Astrocyte of the spinal cord (primary cell): ENCODE results near the gene TRPM8.
A peak's percentile ranks its signal among the peaks of the same experiment; 100 is the strongest.

Experiments used
- DNase-seq: peaks from one replicate; pipeline ENCODE4 v3.0.0; 2011; ENCODE audit warnings: low read depth, low spot score
- H3K4me3 ChIP-seq: 2 replicates; pipeline ENCODE4 v1.5.1; 2011; ENCODE audit warnings: low read depth, mild to moderate bottlenecking, low read length, moderate library complexity
- in situ Hi-C: cut with HindIII; loops from 2 replicates; pipeline ENCODE4 v1.10.0; 2017; ENCODE audit warnings: low sequenced_read_pairs
- TF ChIP-seq, protein P1 (sequence below): IDR thresholded peaks from 2 replicates; pipeline ENCODE4 v1.5.1; 2012; ENCODE audit warnings: low read depth, mild to moderate bottlenecking, low read length, inconsistent platforms

TRPM8 gene

DNA sequence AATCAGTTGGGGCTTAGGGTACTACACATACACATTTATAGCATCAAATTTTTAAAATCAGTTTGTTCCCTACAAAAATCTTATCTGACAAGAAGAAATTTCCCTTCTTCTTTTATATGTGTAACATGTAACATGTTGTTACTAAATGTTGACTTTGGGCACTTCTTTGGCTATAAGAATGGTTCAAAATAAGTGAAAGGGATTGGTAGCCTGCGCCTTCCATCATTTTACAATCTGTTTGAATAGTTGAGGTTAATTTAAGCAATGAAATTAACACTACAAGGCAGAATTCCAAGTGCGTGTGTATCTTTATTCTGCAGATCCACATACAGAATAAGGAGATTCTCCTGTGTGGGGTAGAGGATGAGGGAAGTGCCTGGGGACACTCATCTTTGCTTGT lies 103.2 kb downstream of the TRPM8 start:
- TF ChIP-seq, protein P1, sequence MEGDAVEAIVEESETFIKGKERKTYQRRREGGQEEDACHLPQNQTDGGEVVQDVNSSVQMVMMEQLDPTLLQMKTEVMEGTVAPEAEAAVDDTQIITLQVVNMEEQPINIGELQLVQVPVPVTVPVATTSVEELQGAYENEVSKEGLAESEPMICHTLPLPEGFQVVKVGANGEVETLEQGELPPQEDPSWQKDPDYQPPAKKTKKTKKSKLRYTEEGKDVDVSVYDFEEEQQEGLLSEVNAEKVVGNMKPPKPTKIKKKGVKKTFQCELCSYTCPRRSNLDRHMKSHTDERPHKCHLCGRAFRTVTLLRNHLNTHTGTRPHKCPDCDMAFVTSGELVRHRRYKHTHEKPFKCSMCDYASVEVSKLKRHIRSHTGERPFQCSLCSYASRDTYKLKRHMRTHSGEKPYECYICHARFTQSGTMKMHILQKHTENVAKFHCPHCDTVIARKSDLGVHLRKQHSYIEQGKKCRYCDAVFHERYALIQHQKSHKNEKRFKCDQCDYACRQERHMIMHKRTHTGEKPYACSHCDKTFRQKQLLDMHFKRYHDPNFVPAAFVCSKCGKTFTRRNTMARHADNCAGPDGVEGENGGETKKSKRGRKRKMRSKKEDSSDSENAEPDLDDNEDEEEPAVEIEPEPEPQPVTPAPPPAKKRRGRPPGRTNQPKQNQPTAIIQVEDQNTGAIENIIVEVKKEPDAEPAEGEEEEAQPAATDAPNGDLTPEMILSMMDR: no peak
- no peak for DNase-seq
- no peak overlapping the region for H3K4me3 ChIP-seq
- in situ Hi-C loops: no loop called here

DNA sequence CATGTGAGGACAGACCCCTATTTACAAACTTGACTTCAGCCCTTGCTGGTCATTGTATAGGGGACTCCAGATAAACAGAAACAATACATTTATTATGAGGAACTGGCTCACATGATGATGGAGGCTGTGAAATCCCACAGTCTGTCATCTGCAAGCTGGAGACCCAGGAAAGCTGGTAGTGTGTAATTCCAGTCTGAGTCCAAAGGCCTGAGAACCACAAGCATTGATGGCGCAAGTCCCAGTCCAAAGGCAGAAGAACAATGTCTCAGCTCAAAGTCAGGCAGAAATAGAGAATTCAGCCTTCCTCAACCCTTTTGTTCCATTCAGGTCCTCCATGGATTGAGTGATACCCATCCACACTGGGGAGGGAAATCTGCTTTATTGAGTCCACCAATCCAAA lies 105.3 kb downstream of the TRPM8 start:
- DNase-seq: no peak
- H3K4me3 ChIP-seq: no peak overlapping the region
- in situ Hi-C loops: no loop called here
- TF ChIP-seq, protein P1: no peak

DNA sequence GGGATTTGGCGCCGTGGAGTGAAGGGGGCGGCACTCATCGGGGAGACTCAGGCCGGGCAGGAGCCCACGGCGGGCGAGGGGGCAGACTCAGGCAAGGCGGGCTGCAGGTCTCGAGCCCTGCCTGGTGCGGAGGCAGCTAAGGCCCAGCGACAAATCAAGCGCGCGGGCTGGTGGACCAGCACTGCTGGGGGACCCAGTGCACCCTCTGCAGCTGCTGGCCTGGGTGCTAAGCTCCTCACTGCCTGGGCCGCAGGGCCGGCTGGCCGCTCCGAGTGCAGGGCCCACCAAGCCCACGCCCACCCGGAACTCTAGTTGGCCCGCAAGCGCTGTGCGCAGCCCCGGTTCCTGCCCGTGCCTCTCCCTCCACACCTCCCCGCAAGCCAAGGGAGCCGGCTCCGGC lies 107.1 kb downstream of the TRPM8 start:
- no peak overlapping the region for H3K4me3 ChIP-seq
- TF ChIP-seq, protein P1: no peak
- in situ Hi-C loops: no loop called here
- DNase-seq: no peak

DNA sequence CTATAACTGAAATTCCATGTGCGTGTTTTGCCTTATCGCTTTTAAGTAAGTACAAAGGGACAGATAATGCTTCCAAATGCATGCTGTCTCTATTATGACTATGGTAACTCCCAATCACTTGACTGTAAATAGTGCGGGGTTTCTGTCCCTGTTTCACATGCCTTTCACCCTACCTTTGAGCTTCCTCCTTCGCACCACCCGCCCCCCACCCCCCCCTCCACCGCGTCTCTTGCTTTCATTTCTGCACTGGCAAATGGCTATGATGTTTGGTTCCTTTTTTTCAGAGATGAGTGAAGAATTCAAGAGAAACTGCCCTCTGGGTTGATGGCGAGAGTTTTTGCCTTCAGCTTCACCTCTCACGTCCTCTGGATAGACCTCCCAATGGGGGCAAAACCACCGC lies 108.3 kb downstream of the TRPM8 start:
- in situ Hi-C loops: no loop called here
- H3K4me3 ChIP-seq: peak overlapping the region; percentile 17
- TF ChIP-seq, protein P1: no peak
- DNase-seq: no peak

DNA sequence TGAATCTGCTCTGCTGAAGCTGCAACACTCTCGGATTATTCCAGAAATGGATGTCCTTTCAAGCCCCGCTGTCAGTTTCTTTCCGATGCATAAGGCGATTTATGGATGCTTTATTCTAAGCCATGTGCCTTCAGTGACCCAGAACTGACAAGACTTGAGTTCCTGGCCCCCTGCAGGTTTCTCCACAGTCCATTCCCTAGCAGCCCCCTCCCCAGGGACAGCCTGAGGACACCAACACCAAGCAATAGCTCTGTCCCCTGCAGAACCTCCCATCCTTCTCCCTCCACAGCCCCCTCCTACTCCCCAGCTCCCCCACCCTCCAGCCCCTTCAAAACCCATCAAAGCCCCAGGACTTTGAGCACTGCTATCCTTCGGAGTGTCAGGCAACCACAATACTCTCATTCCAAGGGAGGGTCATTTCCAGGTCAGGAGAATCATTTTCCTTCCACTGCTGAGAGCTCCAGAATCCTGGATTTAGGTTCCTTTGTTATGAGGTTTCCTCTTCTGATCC lies 108.8 kb downstream of the TRPM8 start:
- DNase-seq: peak; percentile 55
- in situ Hi-C loops: no loop called here
- TF ChIP-seq, protein P1: no peak
- peak overlapping the region; percentile 17 for H3K4me3 ChIP-seq

DNA sequence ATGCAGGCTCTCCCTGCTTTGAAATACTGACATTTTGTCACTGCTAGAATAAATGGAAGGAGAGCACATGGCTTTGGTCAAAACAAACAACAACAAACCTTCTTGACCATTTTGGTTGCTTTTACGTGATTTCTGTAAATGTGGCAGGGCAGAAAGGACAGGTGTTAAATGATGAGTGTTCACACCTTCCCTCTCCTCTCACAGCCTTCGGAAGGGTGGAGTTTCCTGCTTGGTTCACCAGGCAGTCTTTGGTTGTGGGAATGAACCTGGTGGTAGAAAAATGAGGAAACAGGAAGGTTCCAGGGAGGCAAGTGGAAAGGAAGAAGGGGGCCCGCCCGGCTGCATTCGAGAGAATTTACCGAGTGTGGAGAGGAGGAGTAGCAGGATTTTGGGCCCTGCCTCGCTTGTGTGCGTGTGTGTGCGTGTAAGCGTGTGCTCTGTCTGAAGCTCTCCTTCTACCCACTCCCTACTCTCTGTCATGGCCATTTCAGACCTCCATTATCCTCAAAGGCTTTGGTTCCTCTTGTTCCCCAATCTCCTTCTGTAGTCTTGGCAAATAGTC lies 109.6 kb downstream of the TRPM8 start:
- in situ Hi-C loops: no loop called here
- H3K4me3 ChIP-seq: no peak overlapping the region
- DNase-seq: no peak
- TF ChIP-seq, protein P1: no peak
